ENCODE measurements around the gene RAB7B. TPM values are rescaled to one million over a fixed set of nuclear protein-coding genes. Genes with fewer than 3 reads are reported as not detected.

The RAB7B gene
- total RNA-seq, 6 donors from 2014 or later, result 2.6 to 27.5 (median 9.1) TPM

DNA sequence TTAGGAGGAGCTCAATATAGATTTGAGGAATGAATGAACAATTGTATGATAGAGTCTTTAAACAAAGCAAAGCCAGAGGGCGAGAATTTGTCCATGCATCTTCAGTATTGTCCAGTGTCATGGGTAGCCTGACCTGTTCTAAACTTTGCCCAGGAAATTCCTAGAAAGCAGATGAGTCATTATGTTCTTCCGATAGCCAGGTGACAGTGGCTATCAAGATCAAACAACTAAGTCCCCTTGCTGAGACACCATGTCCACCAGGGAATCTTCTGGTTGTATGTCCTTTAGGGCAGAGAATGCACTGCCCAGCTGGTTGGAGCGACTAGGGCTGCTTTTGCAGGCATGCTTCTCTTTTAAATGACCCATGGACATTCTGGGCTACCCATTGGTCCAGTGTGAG lies 58.1 kb downstream of the RAB7B start:
- H3K9me3 ChIP-seq, result no peaks in the 10 kb centered on the region
- no peak for ATAC-seq (ENCODE audit: low FRiP score in 2 of 2)
- TF ChIP-seq POLR2A (IDR thresholded peaks at IDR 0.05) (no peak), EP300 (IDR thresholded peaks at IDR 0.05) (no peak), POLR2AphosphoS5 (IDR thresholded peaks at IDR 0.05) (no peak)
- TF ChIP-seq, protein P1, sequence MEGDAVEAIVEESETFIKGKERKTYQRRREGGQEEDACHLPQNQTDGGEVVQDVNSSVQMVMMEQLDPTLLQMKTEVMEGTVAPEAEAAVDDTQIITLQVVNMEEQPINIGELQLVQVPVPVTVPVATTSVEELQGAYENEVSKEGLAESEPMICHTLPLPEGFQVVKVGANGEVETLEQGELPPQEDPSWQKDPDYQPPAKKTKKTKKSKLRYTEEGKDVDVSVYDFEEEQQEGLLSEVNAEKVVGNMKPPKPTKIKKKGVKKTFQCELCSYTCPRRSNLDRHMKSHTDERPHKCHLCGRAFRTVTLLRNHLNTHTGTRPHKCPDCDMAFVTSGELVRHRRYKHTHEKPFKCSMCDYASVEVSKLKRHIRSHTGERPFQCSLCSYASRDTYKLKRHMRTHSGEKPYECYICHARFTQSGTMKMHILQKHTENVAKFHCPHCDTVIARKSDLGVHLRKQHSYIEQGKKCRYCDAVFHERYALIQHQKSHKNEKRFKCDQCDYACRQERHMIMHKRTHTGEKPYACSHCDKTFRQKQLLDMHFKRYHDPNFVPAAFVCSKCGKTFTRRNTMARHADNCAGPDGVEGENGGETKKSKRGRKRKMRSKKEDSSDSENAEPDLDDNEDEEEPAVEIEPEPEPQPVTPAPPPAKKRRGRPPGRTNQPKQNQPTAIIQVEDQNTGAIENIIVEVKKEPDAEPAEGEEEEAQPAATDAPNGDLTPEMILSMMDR (IDR thresholded peaks at IDR 0.05), result no peak

GRCh38 chr1:205944525-205944924 lies 58.7 kb downstream of the RAB7B start:
- Histone ChIP-seq H3K27me3 (no peaks in the 10 kb centered on the region), H3K4me1 (peaks cover 0 to 14% (median 11%) of the 10 kb centered on the region in 4 donors), H3K9me3 (no peaks in the 10 kb centered on the region), H3K4me3 (no peak overlapping the region), H3K36me3 (no peaks in the 10 kb centered on the region), H3K27ac (no peak overlapping the region)
- DNase-seq (no peak), ATAC-seq (ENCODE audit: low FRiP score in 2 of 2) (no peak)
- 74 to 79% methylated on average over 4 of the region's 4 CpGs for WGBS, 2 donors
- TF ChIP-seq EP300 (IDR thresholded peaks at IDR 0.05) (no peak), POLR2AphosphoS5 (IDR thresholded peaks at IDR 0.05) (no peak), POLR2A (IDR thresholded peaks at IDR 0.05) (no peak)
- TF ChIP-seq, protein P1 (IDR thresholded peaks at IDR 0.05), result no peak

More for the DNA sequence above, 58.1 kb downstream of the RAB7B start:
- no peak for DNase-seq
- no peak overlapping the region for H3K27ac ChIP-seq
- WGBS, 2 donors, result 72 to 84% methylated on average over 2 to 3 of the region's 3 CpGs
- no peaks in the 10 kb centered on the region for H3K36me3 ChIP-seq
- peaks cover 0 to 17% (median 10%) of the 10 kb centered on the region in 4 donors for H3K4me1 ChIP-seq
- H3K4me3 ChIP-seq, result no peak overlapping the region
- H3K27me3 ChIP-seq, result no peaks in the 10 kb centered on the region

DNA sequence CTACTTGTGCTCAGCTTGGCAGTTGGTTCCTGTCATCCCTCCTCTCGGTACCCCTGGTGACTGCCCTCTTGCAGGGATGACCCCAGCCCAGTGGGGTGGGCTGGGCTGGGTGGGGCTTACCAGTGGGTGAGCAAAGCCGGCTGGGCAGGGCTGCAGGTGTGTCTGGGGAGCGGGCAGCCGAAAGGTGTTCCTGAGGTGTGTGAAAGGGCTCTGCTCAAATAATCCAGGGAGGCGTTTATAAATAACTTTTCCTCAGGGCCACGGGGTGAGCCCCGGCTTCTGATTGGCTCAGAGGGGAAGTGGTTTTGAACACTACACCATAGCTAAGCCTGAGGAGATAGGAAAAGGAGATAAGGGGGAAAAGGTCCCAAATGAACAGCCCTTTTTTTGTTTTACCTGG lies 60.0 kb downstream of the RAB7B start, which contains the start of gene SLC26A9:
Gene SLC26A9 (minus strand): TSS at position 212 of the 400 bp plus-strand sequence. CDS start 7,636 bp downstream, outside the sequence.
- WGBS, 2 donors, result 29 to 41% methylated on average over 6 of the region's 7 CpGs
- no peaks in the 10 kb centered on the region for H3K27me3 ChIP-seq
- peaks cover 0 to 24% (median 16%) of the 10 kb centered on the region in 4 donors for H3K4me1 ChIP-seq
- ATAC-seq (ENCODE audit: low FRiP score in 2 of 2), result no peak
- H3K36me3 ChIP-seq, result no peaks in the 10 kb centered on the region
- H3K4me3 ChIP-seq, result peak within 1 kb of the TSS in 3 of 4 donors; percentile 6 to 35 (median 26)
- no peaks in the 10 kb centered on the region for H3K9me3 ChIP-seq
- H3K27ac ChIP-seq, result peak within 1 kb of the TSS; percentile 33 to 62 (median 54)
- TF ChIP-seq POLR2A (IDR thresholded peaks at IDR 0.05) (peak in 1 of 4 donors; percentile 59), EP300 (IDR thresholded peaks at IDR 0.05) (no peak)
- DNase-seq, result peak; percentile 47 to 60

- Histone ChIP-seq H3K4me1 (peaks cover 0 to 21% (median 16%) of the 10 kb centered on the region in 4 donors), H3K27me3 (no peaks in the 10 kb centered on the region), H3K9me3 (no peaks in the 10 kb centered on the region), H3K36me3 (no peaks in the 10 kb centered on the region), H3K4me3 (peak overlapping the region in 3 of 4 donors; percentile 6 to 35 (median 26)), H3K27ac (peak overlapping the region in 3 of 4 donors; percentile 33 to 62 (median 55))
- DNase-seq, result no peak
- 72 to 86% methylated on average over 12 of the region's 12 CpGs for WGBS, 2 donors
- TF ChIP-seq POLR2A (IDR thresholded peaks at IDR 0.05), result no peak
- TF ChIP-seq POLR2AphosphoS5 (IDR thresholded peaks at IDR 0.05), result no peak
- TF ChIP-seq, protein P1 (IDR thresholded peaks at IDR 0.05), result no peak
- no peak for TF ChIP-seq EP300 (IDR thresholded peaks at IDR 0.05)
- ATAC-seq (ENCODE audit: low FRiP score in 2 of 2), result peak in 1 of 2 donors; percentile 2
These were observed 60.5 kb downstream of the RAB7B start for GRCh38 chr1:205942631-205943159.

DNA sequence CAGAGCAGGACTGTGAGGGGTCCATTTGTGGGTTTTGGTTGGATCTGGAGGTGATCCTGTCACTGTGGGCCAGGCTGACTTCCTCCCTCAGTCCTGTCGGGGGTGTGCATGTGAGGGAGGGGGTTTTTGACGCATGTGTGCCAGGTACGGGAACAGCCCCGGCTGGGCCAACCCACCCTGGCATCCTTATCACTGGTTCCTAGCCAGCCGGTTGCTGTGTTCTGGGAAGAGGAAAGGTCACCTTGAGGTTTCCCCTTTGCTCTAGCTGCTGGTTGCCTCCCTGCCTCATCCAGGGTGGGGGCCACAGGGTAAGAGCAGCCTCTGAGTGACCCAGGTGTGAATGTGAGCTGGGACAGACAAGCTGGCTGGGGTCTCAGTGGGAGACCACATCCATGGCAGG lies 62.5 kb downstream of the RAB7B start:
- peak overlapping the region in 1 of 4 donors; percentile 63 for H3K27ac ChIP-seq
- peaks cover 0 to 23% (median 11%) of the 10 kb centered on the region in 4 donors for H3K4me1 ChIP-seq
- H3K4me3 ChIP-seq, result peak overlapping the region in 1 of 4 donors; percentile 6
- no peaks in the 10 kb centered on the region for H3K36me3 ChIP-seq
- no peak for DNase-seq
- no peaks in the 10 kb centered on the region for H3K9me3 ChIP-seq
- WGBS, 2 donors, result 53 to 76% methylated on average over 3 to 5 of the region's 5 CpGs
- no peaks in the 10 kb centered on the region for H3K27me3 ChIP-seq
- TF ChIP-seq, protein P1 (IDR thresholded peaks at IDR 0.05), result no peak
- no peak for TF ChIP-seq EP300 (IDR thresholded peaks at IDR 0.05)
- TF ChIP-seq POLR2A (IDR thresholded peaks at IDR 0.05), result no peak
- no peak for TF ChIP-seq POLR2AphosphoS5 (IDR thresholded peaks at IDR 0.05)
- ATAC-seq (ENCODE audit: low FRiP score in 2 of 2), result no peak
